H1 (cell line): ENCODE results near the gene IMPG2. TPM values are rescaled to one million over a fixed set of nuclear protein-coding genes. Genes with fewer than 3 reads are reported as not detected.

Experiments used
- CTCF ChIA-PET: fragments of 300-600 bp; sonication (Branson Sonifier 250); formaldehyde crosslinking; loops from one replicate; lab custom pipeline; 2021; ENCODE audit not compliant: partially characterized antibody; lab: Charles Lee
- POLR2A ChIA-PET: fragments of 300-600 bp; sonication (Branson Sonifier 250); formaldehyde crosslinking; loops from one replicate; lab custom pipeline; 2021; ENCODE audit warnings: inconsistent platforms; ENCODE audit not compliant: partially characterized antibody; lab: Charles Lee
- DNase-seq, 2 experiments: peaks; one replicate each; pipeline versions ENCODE4 v3.0.0 to v3.0.0-alpha.2; 2010 to 2022; ENCODE audit warnings: low spot score in 2 of 2, low read depth in 1 of 2, mixed read lengths in 1 of 2
- FAIRE-seq: peaks from 2 replicates; lab custom pipeline; 2011; peaks lifted over from hg19 to GRCh38; lab: Jason Lieb, UNC
- H2AFZ ChIP-seq: 2 replicates; pipeline ENCODE4 v1.8.1; 2012; ENCODE audit warnings: low read length, inconsistent platforms
- H2AK5ac ChIP-seq: 2 replicates; pipeline ENCODE4 v1.6.1; 2013; ENCODE audit warnings: low read depth, low read length
- H2BK120ac ChIP-seq: replicated peaks from 2 replicates; pipeline ENCODE3; 2013; ENCODE audit warnings: low read depth, low read length, inconsistent platforms
- H2BK12ac ChIP-seq: 2 replicates; pipeline ENCODE4 v1.6.1; 2013; ENCODE audit warnings: low read depth, low read length
- H2BK15ac ChIP-seq: 2 replicates; pipeline ENCODE4 v1.6.1; 2013; ENCODE audit warnings: low read length
- H2BK20ac ChIP-seq: 2 replicates; pipeline ENCODE4 v1.6.1; 2013; ENCODE audit warnings: low read length
- H2BK5ac ChIP-seq: 2 replicates; pipeline ENCODE4 v1.6.1; 2013; ENCODE audit warnings: low read depth, low read length
- H3K14ac ChIP-seq: 2 replicates; pipeline ENCODE4 v1.6.1; 2013; ENCODE audit warnings: inconsistent platforms; ENCODE audit not compliant: insufficient read length
- H3K18ac ChIP-seq: 2 replicates; pipeline ENCODE4 v1.6.1; 2013; ENCODE audit warnings: low read length; ENCODE audit errors: extremely low read depth
- H3K23ac ChIP-seq: 2 replicates; pipeline ENCODE4 v1.6.1; 2013; ENCODE audit warnings: inconsistent platforms; ENCODE audit not compliant: insufficient read length
- H3K23me2 ChIP-seq: 2 replicates; pipeline ENCODE4 v1.6.1; 2013; ENCODE audit warnings: low read depth, low read length
- H3K27ac ChIP-seq: 2 replicates; pipeline ENCODE4 v1.6.1; 2011; ENCODE audit warnings: low read depth, low read length, inconsistent platforms
- H3K27me3 ChIP-seq, 4 experiments: replicated peaks in 1 of 4; 1 replicate in 1 of 4; 2 replicates in 3 of 4; pipeline versions ENCODE4 v1.6.1 to v1.8.1; 2011 to 2013; ENCODE audit warnings: low read length in 3 of 4, mild to moderate bottlenecking in 3 of 4, inconsistent platforms in 2 of 4, mixed read lengths in 2 of 4, moderate library complexity in 1 of 4; ENCODE audit not compliant: control insufficient read depth in 3 of 4, insufficient read depth in 3 of 4; ENCODE audit errors: extremely low read depth in 1 of 4
- H3K36me3 ChIP-seq, 4 experiments: 2 replicates each; pipeline versions ENCODE4 v1.6.1 to v1.8.1; 2011 to 2013; ENCODE audit warnings: mild to moderate bottlenecking in 4 of 4, low read length in 3 of 4, moderate library complexity in 2 of 4, control low read depth in 1 of 4, inconsistent platforms in 1 of 4; ENCODE audit not compliant: insufficient read depth in 4 of 4, control insufficient read depth in 2 of 4
- H3K4ac ChIP-seq: replicated peaks from 2 replicates; pipeline ENCODE3; 2013; ENCODE audit warnings: low read length, low read depth, mixed read lengths, inconsistent platforms; ENCODE audit not compliant: insufficient read length
- H3K4me1 ChIP-seq, 4 experiments: replicated peaks in 1 of 4; 1 replicate in 1 of 4; 2 replicates in 3 of 4; pipeline versions ENCODE4 v1.6.1 to v1.8.1; 2011 to 2013; ENCODE audit warnings: low read length in 3 of 4, inconsistent platforms in 2 of 4, mixed read lengths in 1 of 4; ENCODE audit not compliant: insufficient read depth in 4 of 4, control insufficient read depth in 3 of 4
- H3K4me2 ChIP-seq, 2 experiments: 2 replicates each; pipeline versions ENCODE4 v1.6.1 to v1.8.1; 2011 to 2013; ENCODE audit warnings: low read depth in 2 of 2, low read length in 2 of 2, control low read depth in 1 of 2, inconsistent platforms in 1 of 2, mild to moderate bottlenecking in 1 of 2; ENCODE audit not compliant: insufficient read depth in 1 of 2
- H3K4me3 ChIP-seq, 4 experiments: fragments of 200-600, 300-600 bp in 1 of 4; sonication (generic), shearing (Covaris generic), sonication (Bioruptor Twin) in 1 of 4; 2 replicates each; pipeline versions ENCODE4 v1.5.1 to v1.8.1; 2011 to 2016; ENCODE audit warnings: low read length in 4 of 4, low read depth in 3 of 4, control low read depth in 2 of 4, inconsistent platforms in 2 of 4, mild to moderate bottlenecking in 2 of 4, mixed read lengths in 1 of 4, moderate library complexity in 1 of 4; ENCODE audit not compliant: insufficient read depth in 2 of 4; ENCODE audit errors: extremely low read depth in 1 of 4
- H3K56ac ChIP-seq: replicated peaks from 2 replicates; pipeline ENCODE3; 2013; ENCODE audit warnings: low read depth, mild to moderate bottlenecking, mixed read lengths, low read length, inconsistent platforms; ENCODE audit not compliant: insufficient read length
- H3K79me1 ChIP-seq: 2 replicates; pipeline ENCODE4 v1.6.1; 2013; ENCODE audit warnings: low read depth, low read length, control low read depth
- H3K79me2 ChIP-seq, 2 experiments: 2 replicates each; pipeline versions ENCODE4 v1.6.1 to v1.8.1; 2012 to 2013; ENCODE audit warnings: low read length in 2 of 2, mild to moderate bottlenecking in 2 of 2, inconsistent platforms in 1 of 2; ENCODE audit not compliant: insufficient read depth in 2 of 2, control insufficient read depth in 1 of 2
- H3K9ac ChIP-seq, 4 experiments: replicated peaks in 1 of 4; 1 replicate in 1 of 4; 2 replicates in 3 of 4; pipeline versions ENCODE4 v1.6.1 to v1.8.1; 2011 to 2013; ENCODE audit warnings: low read depth in 3 of 4, low read length in 3 of 4, control low read depth in 2 of 4, mild to moderate bottlenecking in 2 of 4, moderate library complexity in 2 of 4, inconsistent platforms in 1 of 4; ENCODE audit errors: extremely low read depth in 1 of 4
- H3K9me3 ChIP-seq, 2 experiments: 2 replicates each; pipeline versions ENCODE4 v1.6.1 to v1.8.1; 2012 to 2013; ENCODE audit warnings: mild to moderate bottlenecking in 2 of 2, moderate library complexity in 2 of 2, control low read depth in 1 of 2, inconsistent platforms in 1 of 2, low read depth in 1 of 2, low read length in 1 of 2, mixed read lengths in 1 of 2; ENCODE audit not compliant: insufficient read depth in 2 of 2
- H4K20me1 ChIP-seq, 2 experiments: replicated peaks in 1 of 2; 2 replicates each; pipeline versions ENCODE3 to v1.8.1; 2011 to 2013; ENCODE audit warnings: inconsistent platforms in 2 of 2, low read length in 2 of 2, mild to moderate bottlenecking in 1 of 2; ENCODE audit not compliant: insufficient read depth in 2 of 2, control insufficient read depth in 1 of 2
- H4K5ac ChIP-seq: 2 replicates; pipeline ENCODE4 v1.6.1; 2013; ENCODE audit warnings: low read length, low read depth, mixed read lengths, inconsistent platforms; ENCODE audit not compliant: insufficient read length
- H4K8ac ChIP-seq: 2 replicates; pipeline ENCODE4 v1.8.0; 2013; ENCODE audit warnings: mild to moderate bottlenecking, moderate library complexity, low read length, inconsistent platforms; ENCODE audit not compliant: insufficient read depth; ENCODE audit errors: extremely low read depth
- H4K91ac ChIP-seq: replicated peaks from 2 replicates; pipeline ENCODE3; 2013; ENCODE audit warnings: low read length, mixed read lengths, inconsistent platforms; ENCODE audit not compliant: insufficient read length
- CBX5 ChIP-seq: fragments of 300-800, 300-1000 bp; sonication (generic); IDR thresholded peaks from 2 replicates; pipeline ENCODE4 v1.7.1; 2016; ENCODE audit warnings: antibody characterized with exemption, low read length, low read depth
- CREB1 ChIP-seq: IDR thresholded peaks from 2 replicates; pipeline ENCODE4 v1.6.1; 2012; ENCODE audit warnings: inconsistent platforms
- EGR1 ChIP-seq: IDR thresholded peaks from 2 replicates; pipeline ENCODE4 v1.6.1; 2011; ENCODE audit warnings: low read depth, low read length, borderline replicate concordance
- EZH2 ChIP-seq: fragments of 200-600 bp; sonication (generic); IDR thresholded peaks from 2 replicates; pipeline ENCODE4 v1.7.1; 2012; ENCODE audit warnings: low read depth, mild to moderate bottlenecking, moderate library complexity, low read length, inconsistent platforms; ENCODE audit not compliant: severe bottlenecking
- GABPA ChIP-seq: IDR thresholded peaks from 2 replicates; pipeline ENCODE4 v1.6.1; 2011; ENCODE audit warnings: mild to moderate bottlenecking, low read length, moderate library complexity, borderline replicate concordance; ENCODE audit not compliant: insufficient read depth
- HDAC2 ChIP-seq, 2 experiments: fragments of 300-600 bp in 1 of 2; sonication (generic) in 1 of 2; IDR thresholded peaks; 2 replicates each; pipeline ENCODE4 v1.6.1; 2011 to 2012; ENCODE audit warnings: low read depth in 2 of 2, low read length in 2 of 2, mild to moderate bottlenecking in 2 of 2, moderate library complexity in 2 of 2, borderline replicate concordance in 1 of 2, inconsistent platforms in 1 of 2
- KDM5A ChIP-seq: fragments of 200-600 bp; IDR thresholded peaks from 2 replicates; pipeline ENCODE4 v1.7.1; 2012; ENCODE audit warnings: mild to moderate bottlenecking, low read length, inconsistent platforms, mixed read lengths
- NRF1 ChIP-seq: IDR thresholded peaks from 2 replicates; pipeline ENCODE4 v1.6.1; 2011; ENCODE audit warnings: mild to moderate bottlenecking, low read depth, low read length, improper control_type of control experiment
- POLR2AphosphoS5 ChIP-seq: IDR thresholded peaks from 2 replicates; pipeline ENCODE4 v1.6.1; 2011; ENCODE audit warnings: low read depth, low read length
- RAD21 ChIP-seq, 2 experiments: IDR thresholded peaks in 1 of 2; conservative IDR thresholded peaks in 1 of 2; 2 replicates each; pipeline ENCODE4 v1.6.1; 2011; ENCODE audit warnings: low read depth in 2 of 2, low read length in 2 of 2, improper control_type of control experiment in 1 of 2, inconsistent platforms in 1 of 2, mild to moderate bottlenecking in 1 of 2, moderate library complexity in 1 of 2
- SUZ12 ChIP-seq: fragments of 200-600 bp; sonication (generic); IDR thresholded peaks from 2 replicates; pipeline ENCODE4 v1.6.1; 2012; ENCODE audit warnings: mild to moderate bottlenecking, inconsistent platforms, low read length, moderate library complexity, mixed read lengths
- USF2 ChIP-seq: IDR thresholded peaks from 2 replicates; pipeline ENCODE4 v1.6.1; 2011; ENCODE audit warnings: low read length, improper control_type of control experiment
- WGBS, 2 experiments: shearing (Covaris generic) in 1 of 2; methylation state at CpG; one replicate each; pipeline versions ENCODE4 v1.1.6 to v1.1.7; 2013 to 2015; ENCODE audit warnings: low lambda C conversion rate in 2 of 2, mixed read lengths in 2 of 2, inconsistent platforms in 1 of 2, low coverage in 1 of 2, missing lambda C conversion rate in 1 of 2; ENCODE audit not compliant: insufficient replicate concordance in 2 of 2, insufficient coverage in 1 of 2, insufficient read length in 1 of 2; ENCODE audit errors: extremely low coverage in 1 of 2, missing lambda C conversion rate in 1 of 2; 5-methylcytosine and 5-hydroxymethylcytosine counted together
- polyA plus RNA-seq, 7 experiments: library from polyadenylated mRNA; depleted of rRNA in 3 of 7; stranded (reverse) in 5 of 7; unstranded in 2 of 7; fragments of >200 nt in 5 of 7; fragments of 200-250 nt in 2 of 7; gene quantifications; 1 replicate in 5 of 7; 2 replicates in 1 of 7; 4 replicates in 1 of 7; pipeline versions ENCODE4 v1.2.1 to v1.2.3, GENCODE V29; 2011 to 2013; ENCODE audit warnings: missing spikeins in 2 of 7, mixed read lengths in 2 of 7
- total RNA-seq: library from RNA; stranded (reverse); fragmentation: NEBNext Ultra II Directional; extraction: Animal tissue kit (Norgen Biotek cat#: 25700); gene quantifications from 2 replicates; pipeline ENCODE4 v1.2.1, GENCODE V29; 2021

IMPG2 gene
- total and polyA plus RNA-seq, 2 of the 8 experiments (the other 6 are each of a cell fraction or from before 2014, with no cell fraction given), result 0.03 to 0.06 TPM

- Histone ChIP-seq H4K20me1 (peaks cover 0 to 2% of the 10 kb centered on the region in 2 experiments), H3K36me3 (no peaks in the 10 kb centered on the region), H4K91ac (no peak overlapping the region), H3K4ac (no peak overlapping the region), H3K9me3 (no peaks in the 10 kb centered on the region; a peak in 1 of 4 replicates), H3K23ac (no peak overlapping the region), H2BK15ac (no peak overlapping the region), H2BK5ac (no peak overlapping the region), H3K4me2 (no peak overlapping the region), H2BK12ac (no peak overlapping the region), H3K56ac (no peak overlapping the region), H3K4me3 (no peak overlapping the region), H3K79me1 (no peaks in the 10 kb centered on the region), H3K23me2 (no peaks in the 10 kb centered on the region), H3K9ac (no peak overlapping the region), H3K27ac (no peak overlapping the region), H3K79me2 (no peaks in the 10 kb centered on the region), H3K18ac (no peak overlapping the region), H2AFZ (no peak overlapping the region), H4K5ac (no peak overlapping the region), H3K27me3 (peaks cover 17 to 42% (median 37%) of the 10 kb centered on the region in 4 experiments), H3K4me1 (peaks cover 0 to 5% (median 0%) of the 10 kb centered on the region in 4 experiments; a peak in 1 of 7 replicates), H2BK120ac (no peak overlapping the region), H4K8ac (no peak overlapping the region), H2BK20ac (no peak overlapping the region), H3K14ac (no peak overlapping the region), H2AK5ac (no peak overlapping the region)
- DNase-seq, result no peak
- WGBS, 2 experiments, result 91% methylated on average over 5 of the region's 5 CpGs; no CpG with 5 or more reads in 1 of the 2 experiments
- POLR2A ChIA-PET, result no interaction called here
- CTCF ChIA-PET, result interaction anchor here (0.6 kb wide), 1 partner anchor 37 kb away, joined by 3 read pairs; no protein-coding TSS in a partner anchor
- FAIRE-seq, result no peak
- no peak for TF ChIP-seq KDM5A
- no peak for TF ChIP-seq HDAC2 (IDR thresholded peaks at IDR 0.05; ENCODE audit: borderline replicate concordance in 1 of 2, low read depth in 2 of 2, low read length in 2 of 2)
- no peak for TF ChIP-seq EGR1
- TF ChIP-seq EZH2, result no peak
- TF ChIP-seq RAD21 (IDR thresholded peaks at IDR 0.05 in 1 of 2, conservative IDR thresholded peaks at IDR 0.05 in 1 of 2; ENCODE audit: low read depth in 2 of 2, low read length in 2 of 2), result no peak
- no peak for TF ChIP-seq POLR2AphosphoS5
- TF ChIP-seq CBX5, result no peak
- TF ChIP-seq USF2, result no peak
- TF ChIP-seq GABPA, result no peak
- TF ChIP-seq CREB1, result no peak
- no peak for TF ChIP-seq SUZ12
- no peak for TF ChIP-seq NRF1
These were observed 50.2 kb downstream of the IMPG2 start for GRCh38 chr3:101270149-101270548.
